Activated CD4-positive, CD25-positive, alpha-beta regulatory T cell treated with anti-CD3 and anti-CD28 coated beads, Interleukin-2, amount 50 U/mL, for 72 hours (primary cell): Measurements from ENCODE around the gene FARP1.
"Not testable (repeated sequence)": the region's sequence is repeated elsewhere in the genome, so short reads cannot be mapped to it uniquely, and the experiment has no call there.

Source experiments
- DNase-seq: peaks from one replicate; pipeline ENCODE4 v3.0.0; 2021

FARP1 gene

GRCh38 chr13:98228661-98229341, 85.9 kb downstream of the FARP1 start:
- DNase-seq: no peak

GRCh38 chr13:98230762-98231161, 87.9 kb downstream of the FARP1 start:
- not testable (repeated sequence) for DNase-seq

- no peak for DNase-seq
These were observed 89.6 kb downstream of the FARP1 start for GRCh38 chr13:98232456-98232855.

GRCh38 chr13:98233127-98233526, 90.2 kb downstream of the FARP1 start:
- no peak for DNase-seq

GRCh38 chr13:98234348-98234747, 91.5 kb downstream of the FARP1 start:
- DNase-seq: no peak

GRCh38 chr13:98236197-98236596, 93.3 kb downstream of the FARP1 start:
- no peak for DNase-seq

- DNase-seq: no peak
These were observed 94.4 kb downstream of the FARP1 start for GRCh38 chr13:98237331-98237730.

GRCh38 chr13:98239162-98240076, 96.5 kb downstream of the FARP1 start:
- DNase-seq: no peak

GRCh38 chr13:98240135-98240534, 97.2 kb downstream of the FARP1 start:
- no peak for DNase-seq

- DNase-seq: no peak
These were observed 98.1 kb downstream of the FARP1 start for GRCh38 chr13:98240974-98241373.

GRCh38 chr13:98241976-98242375, 99.1 kb downstream of the FARP1 start:
- DNase-seq: no peak

GRCh38 chr13:98242403-98242802, 99.5 kb downstream of the FARP1 start:
- no peak for DNase-seq

GRCh38 chr13:98243929-98244272, 101.0 kb downstream of the FARP1 start:
- no peak for DNase-seq

- no peak for DNase-seq
These were observed 103.8 kb downstream of the FARP1 start for GRCh38 chr13:98246538-98247172.

- DNase-seq: no peak
These were observed 108.8 kb downstream of the FARP1 start for GRCh38 chr13:98251708-98252107.

GRCh38 chr13:98252931-98253470, 110.1 kb downstream of the FARP1 start:
- DNase-seq: no peak

GRCh38 chr13:98253526-98253925, 110.6 kb downstream of the FARP1 start:
- DNase-seq: no peak

GRCh38 chr13:98254513-98254912, 111.6 kb downstream of the FARP1 start:
- DNase-seq: no peak

- DNase-seq: no peak
These were observed 115.3 kb downstream of the FARP1 start for GRCh38 chr13:98258226-98258625.

- no peak for DNase-seq
These were observed 117.7 kb downstream of the FARP1 start for GRCh38 chr13:98260357-98261164.

- DNase-seq: no peak
These were observed 118.3 kb downstream of the FARP1 start for GRCh38 chr13:98261165-98261702.

- DNase-seq: no peak
These were observed 119.4 kb downstream of the FARP1 start for GRCh38 chr13:98262292-98262691.
